A673 (cell line): Measurements from ENCODE around the gene SUSD4. TPM values are rescaled to one million over a fixed set of nuclear protein-coding genes. Genes with fewer than 3 reads are reported as not detected.

Experiments
- BruUV-seq: library from RNA; stranded (reverse); fragments of 400-500 nt; replicated peaks from 2 replicates; lab custom pipeline; 2021; lab: Mats Ljungman, UMichigan
- CTCF ChIA-PET: fragments of 300-600 bp; sonication (Branson Sonifier 250); formaldehyde crosslinking; loops from one replicate; lab custom pipeline; 2022; ENCODE audit warnings: antibody characterized with exemption; lab: Charles Lee
- POLR2A ChIA-PET: fragments of 300-600 bp; sonication (Branson Sonifier 250); formaldehyde crosslinking; loops from one replicate; lab custom pipeline; 2022; ENCODE audit warnings: antibody characterized with exemption; ENCODE audit not compliant: low non-redundant PET; lab: Charles Lee
- DNase-seq: peaks from one replicate; pipeline ENCODE4 v3.0.0-alpha.2; 2015; ENCODE audit warnings: low spot score
- H3K27ac ChIP-seq: fragments of 200-600 bp; sonication (generic); 2 replicates; pipeline ENCODE4 v1.5.1; 2016; ENCODE audit warnings: mixed run types, low read depth, mild to moderate bottlenecking, mixed read lengths, antibody characterized with exemption, low read length; ENCODE audit not compliant: poor library complexity, severe bottlenecking
- H3K27me3 ChIP-seq: fragments of 200-600 bp; sonication (generic); replicated peaks from 2 replicates; pipeline ENCODE4 v1.6.1; 2017; ENCODE audit warnings: mixed run types, low read depth, mild to moderate bottlenecking, mixed read lengths, antibody characterized with exemption, low read length; ENCODE audit not compliant: insufficient read depth, poor library complexity
- H3K36me3 ChIP-seq: fragments of 200-600 bp; sonication (generic); 2 replicates; pipeline ENCODE4 v1.6.1; 2016; ENCODE audit warnings: mixed run types, mild to moderate bottlenecking, mixed read lengths, antibody characterized with exemption, low read length; ENCODE audit not compliant: insufficient read depth, poor library complexity, severe bottlenecking
- H3K4me1 ChIP-seq: fragments of 200-600 bp; sonication (generic); 2 replicates; pipeline ENCODE4 v1.6.1; 2017; ENCODE audit warnings: mixed run types, mild to moderate bottlenecking, mixed read lengths, antibody characterized with exemption, low read length; ENCODE audit not compliant: insufficient read depth, poor library complexity, severe bottlenecking
- H3K4me3 ChIP-seq: fragments of 200-600 bp; sonication (generic); 2 replicates; pipeline ENCODE4 v1.5.1; 2016; ENCODE audit warnings: low read depth, mixed run types, mild to moderate bottlenecking, mixed read lengths, low read length; ENCODE audit not compliant: poor library complexity, severe bottlenecking
- H3K9me3 ChIP-seq: fragments of 200-600 bp; sonication (generic); 2 replicates; pipeline ENCODE4 v1.6.1; 2016; ENCODE audit warnings: mixed run types, low read depth, mild to moderate bottlenecking, mixed read lengths, antibody characterized with exemption, low read length; ENCODE audit not compliant: poor library complexity, severe bottlenecking
- CTCF ChIP-seq: fragments of 300-800, 200-600 bp; sonication (generic); conservative IDR thresholded peaks from 2 replicates; pipeline ENCODE4 v1.5.1; 2017; ENCODE audit warnings: low read depth, mild to moderate bottlenecking, antibody characterized with exemption, low read length, moderate library complexity, mixed read lengths
- EZH2 ChIP-seq: fragments of 200-600 bp; sonication (generic); IDR thresholded peaks from 2 replicates; pipeline ENCODE4 v1.6.1; 2017; ENCODE audit warnings: borderline replicate concordance, low read depth, mild to moderate bottlenecking, mixed read lengths, antibody characterized with exemption, low read length; ENCODE audit not compliant: poor library complexity, severe bottlenecking
- intact Hi-C: fragments of 100-400 bp; cut with micrococcal nuclease; formaldehyde crosslinking; loops from one replicate; pipeline ENCODE4 v1.10.0; 2022; ENCODE audit not compliant: unreplicated experiment
- total RNA-seq: library from RNA; stranded (reverse); gene quantifications from 2 replicates; pipeline ENCODE4 v1.2.3, GENCODE V29; 2021

SUSD4 gene
- total RNA-seq, 1 experiment from 2014 or later: not detected

GRCh38 chr1:223329252-223329651 is 34.7 kb downstream of the SUSD4 start:
- Histone ChIP-seq H3K27me3 (peaks cover 9% of the 10 kb centered on the region), H3K36me3 (no peaks in the 10 kb centered on the region), H3K4me1 (no peaks in the 10 kb centered on the region), H3K9me3 (no peaks in the 10 kb centered on the region), H3K4me3 (no peak overlapping the region), H3K27ac (no peak overlapping the region)
- TF ChIP-seq CTCF: no peak
- no peak for TF ChIP-seq EZH2
- ChIA-PET CTCF (no interaction called here), POLR2A (no interaction called here)
- intact Hi-C loops: no loop called here
- BruUV-seq: no TSS peak
- DNase-seq: no peak

GRCh38 chr1:223328566-223328965 is 35.4 kb downstream of the SUSD4 start:
- TF ChIP-seq EZH2 (no peak), CTCF (no peak)
- Histone ChIP-seq H3K27me3 (peaks cover 2% of the 10 kb centered on the region), H3K9me3 (no peaks in the 10 kb centered on the region), H3K36me3 (no peaks in the 10 kb centered on the region), H3K4me1 (no peaks in the 10 kb centered on the region), H3K27ac (no peak overlapping the region), H3K4me3 (no peak overlapping the region)
- no peak for DNase-seq
- ChIA-PET POLR2A (no interaction called here), CTCF (no interaction called here)
- no TSS peak for BruUV-seq
- intact Hi-C loops: no loop called here

- peaks cover 7% of the 10 kb centered on the region for H3K27me3 ChIP-seq
- H3K4me1 ChIP-seq: no peaks in the 10 kb centered on the region
- H3K4me3 ChIP-seq: no peak overlapping the region
- no peak for DNase-seq
- H3K36me3 ChIP-seq: no peaks in the 10 kb centered on the region
- BruUV-seq: no TSS peak
- CTCF ChIA-PET: no interaction called here
- POLR2A ChIA-PET: no interaction called here
- intact Hi-C loops: no loop called here
- TF ChIP-seq CTCF: no peak
- no peak overlapping the region for H3K27ac ChIP-seq
- H3K9me3 ChIP-seq: no peaks in the 10 kb centered on the region
Observed at GRCh38 chr1:223326776-223327175, 37.2 kb downstream of the SUSD4 start.
